Natural killer cell (primary cell): ENCODE measurements around the gene RBL2. TPM values are rescaled to one million over a fixed set of nuclear protein-coding genes. Genes with fewer than 3 reads are reported as not detected.

ENCODE experiments used
- ATAC-seq, 3 donors: fragments of 150-1000 bp in 2 of 3; fragments of 200-7000 bp in 1 of 3; cut with Tn5 transposase; 1 replicate in 1 of 3; 2 replicates in 2 of 3; pipeline ENCODE4 v1.10.0; 2021; ENCODE audit warnings: mild to moderate bottlenecking in 2 of 3, moderate library complexity in 2 of 3
- DNase-seq, 2 donors: peaks; one replicate each; pipeline versions ENCODE4 v3.0.0 to v3.0.0-alpha.2; 2013 to 2021; ENCODE audit warnings: mixed read lengths in 1 of 2
- H3K27ac ChIP-seq: one replicate; pipeline ENCODE4 v1.5.1; 2013; ENCODE audit warnings: mild to moderate bottlenecking, low read length
- H3K27me3 ChIP-seq: one replicate; pipeline ENCODE4 v1.6.1; 2013; ENCODE audit warnings: low read length; ENCODE audit not compliant: control insufficient read depth, insufficient read depth
- H3K36me3 ChIP-seq: one replicate; pipeline ENCODE4 v1.6.1; 2013; ENCODE audit warnings: low read length; ENCODE audit not compliant: control insufficient read depth, insufficient read depth
- H3K4me1 ChIP-seq: one replicate; pipeline ENCODE4 v1.6.1; 2013; ENCODE audit warnings: low read length; ENCODE audit not compliant: control insufficient read depth, insufficient read depth
- H3K4me3 ChIP-seq: one replicate; pipeline ENCODE4 v1.5.1; 2013; ENCODE audit warnings: low read length
- H3K9me3 ChIP-seq: one replicate; pipeline ENCODE4 v1.6.1; 2013; ENCODE audit warnings: low read length; ENCODE audit not compliant: control insufficient read depth, insufficient read depth
- H3K27ac Mint-ChIP-seq, 2 donors: one replicate each; pipeline ENCODE4 v1.8.0; 2022; ENCODE audit warnings: mild to moderate bottlenecking in 2 of 2, mixed read lengths in 2 of 2, moderate library complexity in 1 of 2
- H3K27me3 Mint-ChIP-seq, 2 donors: one replicate each; pipeline ENCODE4 v1.8.0; 2022; ENCODE audit warnings: low read depth in 2 of 2, mixed read lengths in 2 of 2
- H3K36me3 Mint-ChIP-seq: one replicate; pipeline ENCODE4 v1.8.0; 2022; ENCODE audit warnings: mixed read lengths
- H3K4me1 Mint-ChIP-seq, 2 donors: one replicate each; pipeline ENCODE4 v1.8.0; 2022; ENCODE audit warnings: mixed read lengths in 2 of 2
- H3K4me3 Mint-ChIP-seq: one replicate; pipeline ENCODE4 v1.8.0; 2022; ENCODE audit warnings: mild to moderate bottlenecking, moderate library complexity, mixed read lengths
- H3K9me3 Mint-ChIP-seq, 2 donors: one replicate each; pipeline ENCODE4 v1.8.0; 2022; ENCODE audit warnings: mixed read lengths in 2 of 2
- WGBS: methylation state at CpG from one replicate; pipeline ENCODE4 v1.1.7; 2013; ENCODE audit warnings: missing lambda C conversion rate; ENCODE audit not compliant: insufficient coverage; 5-methylcytosine and 5-hydroxymethylcytosine counted together
- intact Hi-C: fragments of 100-400 bp; cut with micrococcal nuclease; formaldehyde crosslinking; loops from one replicate; pipeline ENCODE4 v1.14.2; 2022
- total RNA-seq, 4 donors: library from RNA; stranded (reverse); fragments of 120-200 nt in 1 of 4; gene quantifications; one replicate each; pipeline versions ENCODE4 v1.2.3 to v1.2.4, GENCODE V29; 2013 to 2022
- TF ChIP-seq, protein P1 (sequence below): fragments of 200-600 bp; IDR thresholded peaks from one replicate; pipeline ENCODE4 v1.8.0; 2022; ENCODE audit warnings: antibody characterized with exemption

The RBL2 gene
- total RNA-seq, 3 donors from 2014 or later (not counting 1 experiment from before 2014, with no cell fraction given) = 140 to 222 (median 175) TPM

DNA sequence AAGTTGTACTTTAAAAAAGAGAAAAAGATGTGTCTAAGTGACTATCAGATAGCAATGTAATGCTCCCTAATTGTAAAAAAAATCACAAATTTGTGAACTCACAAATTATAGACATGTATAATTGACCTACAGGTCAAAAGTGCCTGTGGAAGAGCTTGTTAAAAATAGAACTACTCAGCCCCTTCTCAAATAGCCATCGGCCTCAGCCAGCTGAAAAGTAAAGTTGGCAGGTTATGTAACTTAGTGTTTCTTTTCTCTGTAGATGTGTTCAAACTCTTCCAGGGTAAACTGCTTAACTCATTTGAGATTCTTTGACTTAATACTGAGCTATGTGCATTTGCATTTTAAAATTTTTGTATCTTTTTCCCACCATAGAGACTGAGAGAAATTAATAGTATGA lies 55.5 kb downstream of the RBL2 start:
- Histone ChIP-seq H3K27ac (no peak overlapping the region), H3K4me1 (no peaks in the 10 kb centered on the region), H3K9me3 (peaks cover 8% of the 10 kb centered on the region), H3K4me3 (no peak overlapping the region), H3K27me3 (no peaks in the 10 kb centered on the region), H3K36me3 (peaks cover 85% of the 10 kb centered on the region)
- no peak for DNase-seq
- Mint-ChIP-seq H3K4me3 (no peak overlapping the region), H3K36me3 (peaks cover 49% of the 10 kb centered on the region), H3K27me3 (no peaks in the 10 kb centered on the region), H3K4me1 (peaks cover 10 to 15% of the 10 kb centered on the region in 2 donors), H3K27ac (peak overlapping the region; percentile 45 to 55), H3K9me3 (peaks cover 2 to 3% of the 10 kb centered on the region in 2 donors)
- TF ChIP-seq, protein P1, sequence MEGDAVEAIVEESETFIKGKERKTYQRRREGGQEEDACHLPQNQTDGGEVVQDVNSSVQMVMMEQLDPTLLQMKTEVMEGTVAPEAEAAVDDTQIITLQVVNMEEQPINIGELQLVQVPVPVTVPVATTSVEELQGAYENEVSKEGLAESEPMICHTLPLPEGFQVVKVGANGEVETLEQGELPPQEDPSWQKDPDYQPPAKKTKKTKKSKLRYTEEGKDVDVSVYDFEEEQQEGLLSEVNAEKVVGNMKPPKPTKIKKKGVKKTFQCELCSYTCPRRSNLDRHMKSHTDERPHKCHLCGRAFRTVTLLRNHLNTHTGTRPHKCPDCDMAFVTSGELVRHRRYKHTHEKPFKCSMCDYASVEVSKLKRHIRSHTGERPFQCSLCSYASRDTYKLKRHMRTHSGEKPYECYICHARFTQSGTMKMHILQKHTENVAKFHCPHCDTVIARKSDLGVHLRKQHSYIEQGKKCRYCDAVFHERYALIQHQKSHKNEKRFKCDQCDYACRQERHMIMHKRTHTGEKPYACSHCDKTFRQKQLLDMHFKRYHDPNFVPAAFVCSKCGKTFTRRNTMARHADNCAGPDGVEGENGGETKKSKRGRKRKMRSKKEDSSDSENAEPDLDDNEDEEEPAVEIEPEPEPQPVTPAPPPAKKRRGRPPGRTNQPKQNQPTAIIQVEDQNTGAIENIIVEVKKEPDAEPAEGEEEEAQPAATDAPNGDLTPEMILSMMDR = no peak
- no peak for ATAC-seq
- intact Hi-C loops = no loop called here
- no CpG with 5 or more reads among the region's 1 CpG for WGBS

DNA sequence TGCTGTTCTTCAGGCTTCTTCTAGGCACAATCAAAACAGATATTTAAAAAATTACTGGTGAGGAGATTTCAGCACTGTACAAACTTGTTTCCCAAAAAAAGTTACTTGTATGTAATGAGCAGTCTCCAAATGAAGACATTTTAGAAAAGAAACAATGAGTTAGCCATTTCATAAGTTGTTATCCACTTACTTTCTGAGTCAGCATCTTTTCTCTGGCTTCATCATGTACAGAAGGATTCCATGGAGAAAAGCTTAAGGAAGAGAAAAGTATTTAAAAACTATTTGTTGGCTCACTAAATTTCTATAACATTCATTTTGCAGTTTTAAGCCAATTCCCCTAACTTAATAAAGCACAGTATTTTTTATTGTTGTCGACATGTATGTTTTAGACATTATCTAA lies 58.2 kb downstream of the RBL2 start:
- TF ChIP-seq, protein P1 = no peak
- no peaks in the 10 kb centered on the region for H3K27me3 Mint-ChIP-seq
- Histone ChIP-seq H3K4me3 (no peak overlapping the region), H3K36me3 (peaks cover 85% of the 10 kb centered on the region), H3K27me3 (no peaks in the 10 kb centered on the region), H3K9me3 (no peaks in the 10 kb centered on the region), H3K4me1 (no peaks in the 10 kb centered on the region), H3K27ac (no peak overlapping the region)
- peaks cover 21% of the 10 kb centered on the region for H3K36me3 Mint-ChIP-seq
- intact Hi-C loops = no loop called here
- ATAC-seq (no peak), DNase-seq (no peak)
- no CpG with 5 or more reads among the region's 1 CpG for WGBS
- H3K27ac Mint-ChIP-seq = peak overlapping the region in 1 of 2 donors; percentile 61
- H3K4me1 Mint-ChIP-seq = peaks cover 17 to 27% of the 10 kb centered on the region in 2 donors
- H3K9me3 Mint-ChIP-seq = no peaks in the 10 kb centered on the region
- H3K4me3 Mint-ChIP-seq = no peak overlapping the region

DNA sequence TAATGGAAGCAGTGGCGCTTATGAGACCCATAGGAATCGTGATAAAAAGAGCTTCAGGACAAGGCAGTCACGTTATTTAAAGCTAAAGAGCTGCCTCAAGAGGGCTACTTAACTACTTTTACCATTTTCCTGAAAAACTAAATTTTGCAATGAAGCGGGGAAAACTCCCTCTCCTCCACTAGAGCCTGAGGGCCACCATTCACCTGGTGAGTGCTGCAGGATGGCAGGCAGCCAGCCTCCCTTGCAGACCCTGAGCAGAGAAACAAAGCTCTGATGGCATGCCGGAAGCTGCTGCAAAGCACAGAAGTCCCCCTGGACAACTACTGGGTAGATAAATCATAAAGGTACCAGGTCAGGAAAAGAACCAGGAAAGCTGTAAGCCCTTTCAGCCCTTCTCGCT lies 60.4 kb downstream of the RBL2 start:
- no peak for ATAC-seq
- 93% methylated on average over 6 of the region's 6 CpGs for WGBS
- peak overlapping the region in 1 of 2 donors; percentile 16 for H3K27ac Mint-ChIP-seq
- Histone ChIP-seq H3K27ac (no peak overlapping the region), H3K4me3 (no peak overlapping the region), H3K36me3 (peaks cover 78% of the 10 kb centered on the region), H3K4me1 (no peaks in the 10 kb centered on the region), H3K9me3 (no peaks in the 10 kb centered on the region), H3K27me3 (no peaks in the 10 kb centered on the region)
- H3K27me3 Mint-ChIP-seq = no peaks in the 10 kb centered on the region
- no peak for DNase-seq
- TF ChIP-seq, protein P1 = no peak
- H3K9me3 Mint-ChIP-seq = no peaks in the 10 kb centered on the region
- H3K4me1 Mint-ChIP-seq = peaks cover 16 to 23% of the 10 kb centered on the region in 2 donors
- peaks cover 9% of the 10 kb centered on the region for H3K36me3 Mint-ChIP-seq
- H3K4me3 Mint-ChIP-seq = no peak overlapping the region
- intact Hi-C loops = no loop called here

DNA sequence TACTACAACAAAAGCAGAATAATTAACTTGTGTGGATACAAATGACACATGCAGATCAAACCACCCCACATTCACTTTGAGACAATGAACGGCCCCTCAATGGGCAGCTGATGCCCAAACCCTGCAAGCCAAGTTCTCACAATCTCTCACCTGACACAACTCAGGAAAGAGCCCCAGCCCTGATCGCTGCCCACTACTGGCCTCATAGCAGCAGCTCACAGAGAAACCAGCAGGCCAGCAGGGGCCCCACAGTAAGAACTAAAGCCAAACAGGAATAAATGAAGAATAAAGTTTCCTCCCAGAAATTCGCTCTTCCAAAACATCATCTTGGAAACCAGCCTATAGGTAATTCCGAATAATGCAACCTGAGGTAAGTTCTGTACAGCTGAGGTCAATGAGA lies 61.1 kb downstream of the RBL2 start:
- H3K36me3 ChIP-seq = peaks cover 72% of the 10 kb centered on the region
- WGBS = 100% methylated on average over 2 of the region's 4 CpGs
- intact Hi-C loops = no loop called here
- ATAC-seq (no peak), DNase-seq (no peak)
- H3K9me3 ChIP-seq = no peaks in the 10 kb centered on the region
- Mint-ChIP-seq H3K27me3 (no peaks in the 10 kb centered on the region), H3K4me3 (no peak overlapping the region), H3K9me3 (no peaks in the 10 kb centered on the region), H3K4me1 (peaks cover 16 to 19% of the 10 kb centered on the region in 2 donors), H3K27ac (peak overlapping the region; percentile 16 to 50), H3K36me3 (peaks cover 2% of the 10 kb centered on the region)
- no peak overlapping the region for H3K4me3 ChIP-seq
- TF ChIP-seq, protein P1 = no peak
- H3K4me1 ChIP-seq = no peaks in the 10 kb centered on the region
- no peak overlapping the region for H3K27ac ChIP-seq
- no peaks in the 10 kb centered on the region for H3K27me3 ChIP-seq
